ENCODE data around the gene MSI1. TPM values are rescaled to one million over a fixed set of nuclear protein-coding genes. Genes with fewer than 3 reads are reported as not detected.

The MSI1 gene
- total RNA-seq, 1 donor from 2014 or later = 71.7 TPM

DNA sequence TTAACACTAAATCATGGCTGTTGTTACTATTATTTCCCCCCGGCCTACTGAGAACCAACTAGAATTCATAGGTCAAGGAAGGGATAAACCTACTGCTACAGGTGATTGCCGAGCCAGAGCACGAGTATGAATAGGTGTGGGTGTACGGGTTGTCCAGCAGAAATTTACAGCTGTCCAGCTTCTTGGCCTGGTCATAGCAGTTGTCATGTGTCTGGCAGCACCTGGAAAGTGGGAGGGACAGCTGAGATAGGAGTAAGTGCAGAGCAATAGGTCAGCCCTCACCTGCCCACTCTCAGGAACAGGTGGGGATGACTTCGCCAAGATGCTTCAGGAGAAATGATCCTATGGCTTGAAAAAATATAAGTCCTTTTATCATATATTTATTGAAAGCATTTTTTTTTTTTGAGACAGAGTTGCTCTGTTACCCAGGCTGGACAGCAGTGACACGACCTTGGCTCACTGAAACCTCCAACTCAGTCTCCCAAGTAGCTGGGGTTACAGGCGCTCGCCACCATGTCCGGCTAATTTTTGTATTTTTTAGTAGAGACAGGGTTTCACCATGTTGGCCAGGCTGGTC lies 44.0 kb downstream of the MSI1 start:
- no peak for TF ChIP-seq CTCF (conservative IDR thresholded peaks at IDR 0.05)
- Mint-ChIP-seq H3K4me1 (ENCODE audit: unreplicated experiment) (peaks cover 10% of the 10 kb centered on the region), H3K36me3 (no peaks in the 10 kb centered on the region), H3K9me3 (no peaks in the 10 kb centered on the region), H3K4me3 (no peak overlapping the region), H3K27me3 (peaks cover 11% of the 10 kb centered on the region), H3K27ac (peak overlapping the region; percentile 55)
- no peak for DNase-seq (ENCODE audit: extremely low spot score, unreplicated experiment)

- H3K9me3 Mint-ChIP-seq = no peaks in the 10 kb centered on the region
- no peak for TF ChIP-seq CTCF (conservative IDR thresholded peaks at IDR 0.05)
- no peak for DNase-seq (ENCODE audit: extremely low spot score, unreplicated experiment)
- H3K4me3 Mint-ChIP-seq = no peak overlapping the region
- no peak overlapping the region for H3K27ac Mint-ChIP-seq
- H3K27me3 Mint-ChIP-seq = peaks cover 11% of the 10 kb centered on the region
- H3K4me1 Mint-ChIP-seq (ENCODE audit: unreplicated experiment) = peaks cover 10% of the 10 kb centered on the region
- no peaks in the 10 kb centered on the region for H3K36me3 Mint-ChIP-seq
Measured at GRCh38 chr12:120323772-120324171, 45.2 kb downstream of the MSI1 start.

- peaks cover 8% of the 10 kb centered on the region for H3K27me3 Mint-ChIP-seq
- no peaks in the 10 kb centered on the region for H3K36me3 Mint-ChIP-seq
- no peak for DNase-seq (ENCODE audit: extremely low spot score, unreplicated experiment)
- H3K4me3 Mint-ChIP-seq = peak overlapping the region; percentile 47
- H3K4me1 Mint-ChIP-seq (ENCODE audit: unreplicated experiment) = peaks cover 21% of the 10 kb centered on the region
- no peak for TF ChIP-seq CTCF (conservative IDR thresholded peaks at IDR 0.05)
- peak overlapping the region; percentile 61 for H3K27ac Mint-ChIP-seq
- H3K9me3 Mint-ChIP-seq = no peaks in the 10 kb centered on the region
Measured at GRCh38 chr12:120321382-120322202, 47.4 kb downstream of the MSI1 start.

GRCh38 chr12:120317224-120318105 lies 51.5 kb downstream of the MSI1 start:
- TF ChIP-seq CTCF (conservative IDR thresholded peaks at IDR 0.05) = peak; percentile 76
- peak; percentile 99 for DNase-seq (ENCODE audit: extremely low spot score, unreplicated experiment)

GRCh38 chr12:120316798-120317223 lies 52.2 kb downstream of the MSI1 start:
- Mint-ChIP-seq H3K4me1 (ENCODE audit: unreplicated experiment) (peaks cover 16% of the 10 kb centered on the region), H3K9me3 (no peaks in the 10 kb centered on the region), H3K27ac (peak overlapping the region; percentile 79), H3K36me3 (no peaks in the 10 kb centered on the region), H3K27me3 (no peaks in the 10 kb centered on the region), H3K4me3 (peak overlapping the region; percentile 88)
- TF ChIP-seq CTCF (conservative IDR thresholded peaks at IDR 0.05) = no peak
- no peak for DNase-seq (ENCODE audit: extremely low spot score, unreplicated experiment)

More at GRCh38 chr12:120317224-120318105, 51.5 kb downstream of the MSI1 start:
- H3K27ac Mint-ChIP-seq = peak overlapping the region; percentile 79
- no peaks in the 10 kb centered on the region for H3K27me3 Mint-ChIP-seq
- peaks cover 16% of the 10 kb centered on the region for H3K4me1 Mint-ChIP-seq (ENCODE audit: unreplicated experiment)
- H3K36me3 Mint-ChIP-seq = no peaks in the 10 kb centered on the region
- H3K4me3 Mint-ChIP-seq = peak overlapping the region; percentile 88
- no peaks in the 10 kb centered on the region for H3K9me3 Mint-ChIP-seq

All from type B pancreatic cell (in vitro differentiated cells).